ENCODE data around the gene UNK. TPM values are rescaled to one million over a fixed set of nuclear protein-coding genes. Genes with fewer than 3 reads are reported as not detected.
A peak's percentile ranks its signal among the peaks of the same experiment; 100 is the strongest.

Gene UNK
- total and polyA plus RNA-seq, 2 of the 13 experiments (the other 11 are each of a cell fraction or from before 2014, with no cell fraction given) = 31.6 to 33.0 TPM

GRCh38 chr17:75827308-75828075 lies 42.9 kb downstream of the UNK start (continued):
- TF ChIP-seq SSRP1 (CRISPR knock-in tag; IDR thresholded peaks at IDR 0.05) (no peak), ZBTB42 (CRISPR knock-in tag; IDR thresholded peaks at IDR 0.05) (no peak), ZC3H13 (CRISPR knock-in tag; IDR thresholded peaks at IDR 0.05) (no peak), ZNF552 (CRISPR knock-in tag; IDR thresholded peaks at IDR 0.05; ENCODE audit: borderline replicate concordance) (no peak), ZNF598 (CRISPR knock-in tag; IDR thresholded peaks at IDR 0.05; ENCODE audit: borderline replicate concordance) (0 out of 2 replicates have a peak, but pooled peaks have one; percentile 51), ZNF564 (CRISPR knock-in tag; IDR thresholded peaks at IDR 0.05) (no peak), ATF3 (CRISPR knock-in tag; IDR thresholded peaks at IDR 0.05) (no peak), NR0B2 (CRISPR knock-in tag; IDR thresholded peaks at IDR 0.05) (peak; percentile 60; the same call in 1 of the 2 replicates), ZNF713 (CRISPR knock-in tag; IDR thresholded peaks at IDR 0.05) (no peak), IRF2 (CRISPR knock-in tag; IDR thresholded peaks at IDR 0.05) (no peak), ZNF224 (CRISPR knock-in tag; IDR thresholded peaks at IDR 0.05) (no peak), ZNF335 (CRISPR knock-in tag; IDR thresholded peaks at IDR 0.05) (no peak), GPN1 (CRISPR knock-in tag; IDR thresholded peaks at IDR 0.05; ENCODE audit: borderline replicate concordance) (no peak), ZNF30 (CRISPR knock-in tag; IDR thresholded peaks at IDR 0.05) (no peak), ZNF567 (CRISPR knock-in tag; IDR thresholded peaks at IDR 0.05; ENCODE audit: borderline replicate concordance) (no peak), EED (CRISPR knock-in tag; IDR thresholded peaks at IDR 0.05) (no peak), ZBTB1 (CRISPR knock-in tag; IDR thresholded peaks at IDR 0.05; ENCODE audit: borderline replicate concordance) (no peak), ZNF382 (CRISPR knock-in tag; IDR thresholded peaks at IDR 0.05; ENCODE audit: borderline replicate concordance) (no peak), TRIM22 (IDR thresholded peaks at IDR 0.05) (no peak), SMARCC2 (IDR thresholded peaks at IDR 0.05) (no peak), NFIB (CRISPR knock-in tag; IDR thresholded peaks at IDR 0.05; ENCODE audit: borderline replicate concordance) (no peak), ZNF772 (CRISPR knock-in tag; IDR thresholded peaks at IDR 0.05) (no peak), DMAP1 (CRISPR knock-in tag; IDR thresholded peaks at IDR 0.05) (no peak), GTF3A (CRISPR knock-in tag; conservative IDR thresholded peaks at IDR 0.05) (no peak), ZSCAN29 (CRISPR knock-in tag; conservative IDR thresholded peaks at IDR 0.05) (no peak), SKIL (CRISPR knock-in tag; IDR thresholded peaks at IDR 0.05; ENCODE audit: borderline replicate concordance) (no peak), MEIS2 (CRISPR knock-in tag; IDR thresholded peaks at IDR 0.05) (no peak), ZNF253 (CRISPR knock-in tag; IDR thresholded peaks at IDR 0.05; ENCODE audit: borderline replicate concordance) (no peak), ZNF501 (CRISPR knock-in tag; IDR thresholded peaks at IDR 0.05) (peak; percentile 36; the same call in 1 of the 2 replicates)

Measured in HepG2 (cell line).